Glutamatergic neuron (in vitro differentiated cells): ENCODE data around the gene TSACC. TPM values are rescaled to one million over a fixed set of nuclear protein-coding genes. Genes with fewer than 3 reads are reported as not detected.
A peak's percentile ranks its signal among the peaks of the same experiment; 100 is the strongest.

Source experiments
- DNase-seq: peaks from one replicate; pipeline ENCODE4 v3.0.0; 2022
- H3K27ac Mint-ChIP-seq: one replicate; pipeline ENCODE4 v1.8.0; 2020; ENCODE audit warnings: mild to moderate bottlenecking, mixed read lengths, inconsistent platforms; ENCODE audit not compliant: unreplicated experiment
- H3K27me3 Mint-ChIP-seq: one replicate; pipeline ENCODE4 v1.8.0; 2020; ENCODE audit warnings: mild to moderate bottlenecking, moderate library complexity, mixed read lengths, inconsistent platforms; ENCODE audit not compliant: unreplicated experiment
- H3K36me3 Mint-ChIP-seq: one replicate; pipeline ENCODE4 v1.8.0; 2020; ENCODE audit warnings: mild to moderate bottlenecking, mixed read lengths, inconsistent platforms; ENCODE audit not compliant: unreplicated experiment
- H3K4me1 Mint-ChIP-seq: one replicate; pipeline ENCODE4 v1.8.0; 2020; ENCODE audit warnings: mild to moderate bottlenecking, low read depth, mixed read lengths, inconsistent platforms; ENCODE audit not compliant: unreplicated experiment
- H3K4me3 Mint-ChIP-seq: one replicate; pipeline ENCODE4 v1.8.0; 2020; ENCODE audit warnings: mild to moderate bottlenecking, mixed read lengths, inconsistent platforms; ENCODE audit not compliant: unreplicated experiment
- H3K9me3 Mint-ChIP-seq: one replicate; pipeline ENCODE4 v1.8.0; 2020; ENCODE audit warnings: mild to moderate bottlenecking, moderate library complexity, mixed read lengths, inconsistent platforms; ENCODE audit not compliant: unreplicated experiment
- CTCF ChIP-seq: fragments of 200-600 bp; sonication (generic); IDR thresholded peaks from one replicate; pipeline ENCODE4 v1.5.0; 2021; ENCODE audit not compliant: partially characterized antibody, unreplicated experiment
- total RNA-seq: library from RNA; stranded (reverse); fragmentation: NEBNext Ultra II Directional; extraction: Animal tissue kit (Norgen Biotek cat#: 25700); gene quantifications from one replicate; pipeline ENCODE4 v1.2.1, GENCODE V29; 2021; ENCODE audit not compliant: unreplicated experiment

TSACC gene
- total RNA-seq, 1 donor from 2014 or later: not detected

GRCh38 chr1:156393095-156393494 is 54.8 kb downstream of the TSACC start:
- H3K27ac Mint-ChIP-seq: no peak overlapping the region
- H3K9me3 Mint-ChIP-seq: no peaks in the 10 kb centered on the region
- DNase-seq: no peak
- no peaks in the 10 kb centered on the region for H3K36me3 Mint-ChIP-seq
- H3K27me3 Mint-ChIP-seq: peaks cover 14% of the 10 kb centered on the region
- H3K4me1 Mint-ChIP-seq: peaks cover 4% of the 10 kb centered on the region
- no peak overlapping the region for H3K4me3 Mint-ChIP-seq
- TF ChIP-seq CTCF: no peak

DNA sequence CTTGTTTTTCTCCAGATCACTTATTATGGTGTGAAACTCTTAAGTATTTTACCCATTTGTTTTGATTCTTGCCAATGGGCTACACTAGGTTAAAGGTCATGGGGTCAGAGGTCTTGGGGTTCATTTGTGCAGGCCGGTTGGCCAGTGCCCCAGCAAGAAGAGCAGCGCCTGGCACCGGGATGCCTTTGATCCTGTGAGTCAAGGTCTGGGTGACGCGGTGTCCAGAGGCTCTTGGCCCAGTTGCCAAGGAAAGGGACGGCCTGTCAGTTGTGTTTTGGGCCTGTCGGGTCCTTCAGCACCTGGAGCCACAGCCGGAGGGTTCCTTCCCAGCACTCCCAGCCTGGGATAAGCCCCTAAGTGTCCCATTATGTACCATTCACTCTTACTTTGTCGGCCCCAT is 55.8 kb downstream of the TSACC start:
- Mint-ChIP-seq H3K9me3 (peaks cover 2% of the 10 kb centered on the region), H3K27me3 (peaks cover 14% of the 10 kb centered on the region), H3K27ac (no peak overlapping the region), H3K4me1 (peaks cover 5% of the 10 kb centered on the region), H3K4me3 (no peak overlapping the region), H3K36me3 (no peaks in the 10 kb centered on the region)
- DNase-seq: no peak
- no peak for TF ChIP-seq CTCF

GRCh38 chr1:156394835-156395461 is 56.6 kb downstream of the TSACC start:
- peaks cover 13% of the 10 kb centered on the region for H3K27me3 Mint-ChIP-seq
- no peak overlapping the region for H3K27ac Mint-ChIP-seq
- DNase-seq: no peak
- no peak for TF ChIP-seq CTCF
- H3K9me3 Mint-ChIP-seq: peaks cover 2% of the 10 kb centered on the region
- H3K36me3 Mint-ChIP-seq: no peaks in the 10 kb centered on the region
- peaks cover 9% of the 10 kb centered on the region for H3K4me1 Mint-ChIP-seq
- peak overlapping the region; percentile 43 for H3K4me3 Mint-ChIP-seq

Other genes starting within 250 kb of the TSACC start
- gene LMNA, start 223.8 kb upstream of the TSACC start, total RNA-seq: 47.7 TPM
- 4.0 TPM for gene SEMA4A, start 184.9 kb upstream of the TSACC start, total RNA-seq
- gene SLC25A44, start 144.4 kb upstream of the TSACC start, total RNA-seq: 66.0 TPM
- gene PMF1, start 125.5 kb upstream of the TSACC start, total RNA-seq: 31.6 TPM
- gene BGLAP, start 96.3 kb upstream of the TSACC start, total RNA-seq: not detected
- gene PAQR6, start 90.5 kb upstream of the TSACC start, total RNA-seq: 10.8 TPM
- 86.6 TPM for gene SMG5, start 55.7 kb upstream of the TSACC start, total RNA-seq
- gene TMEM79, start 54.2 kb upstream of the TSACC start, total RNA-seq: 2.4 TPM
- gene GLMP, start 42.8 kb upstream of the TSACC start, total RNA-seq: 35.4 TPM
- not detected for gene VHLL, start 39.2 kb upstream of the TSACC start, total RNA-seq
- gene CCT3, start 234 bp upstream of the TSACC start, total RNA-seq: 347 TPM
- gene RHBG, start 30.7 kb downstream of the TSACC start, total RNA-seq: not detected
- gene MEF2D, start 162.2 kb downstream of the TSACC start, total RNA-seq: 50.0 TPM
- gene IQGAP3, start 234.0 kb downstream of the TSACC start, total RNA-seq: 6.1 TPM
- gene TTC24, start 241.2 kb downstream of the TSACC start, total RNA-seq: not detected